Thymus (tissue), 11 donors: ENCODE data around the gene POLR3K. TPM values are rescaled to one million over a fixed set of nuclear protein-coding genes. Genes with fewer than 3 reads are reported as not detected.

Source experiments
- DNase-seq, 9 donors: peaks; one replicate each; pipeline ENCODE4 v3.0.0-alpha.2; 2013; ENCODE audit warnings: low spot score in 9 of 9, low read depth in 6 of 9, missing footprints in 1 of 9
- H3K27ac ChIP-seq, 2 donors: one replicate each; pipeline ENCODE4 v1.5.1; 2013; ENCODE audit warnings: control low read depth in 1 of 2, low read depth in 1 of 2, low read length in 1 of 2, mild to moderate bottlenecking in 1 of 2, moderate library complexity in 1 of 2
- H3K27me3 ChIP-seq, 2 donors: one replicate each; pipeline ENCODE4 v1.5.1; 2013; ENCODE audit warnings: low read length in 1 of 2; ENCODE audit not compliant: control insufficient read depth in 2 of 2, insufficient read depth in 1 of 2
- H3K36me3 ChIP-seq, 2 donors: one replicate each; pipeline ENCODE4 v1.5.1; 2013; ENCODE audit warnings: low read length in 1 of 2, mild to moderate bottlenecking in 1 of 2, moderate library complexity in 1 of 2; ENCODE audit not compliant: control insufficient read depth in 2 of 2, insufficient read depth in 2 of 2
- H3K4me1 ChIP-seq, 2 donors: one replicate each; pipeline ENCODE4 v1.5.1; 2013; ENCODE audit warnings: low read length in 2 of 2; ENCODE audit not compliant: control insufficient read depth in 2 of 2, insufficient read depth in 2 of 2
- H3K4me3 ChIP-seq, 2 donors: one replicate each; pipeline ENCODE4 v1.5.1; 2013; ENCODE audit warnings: low read length in 2 of 2, control low read depth in 1 of 2, mild to moderate bottlenecking in 1 of 2
- H3K9me3 ChIP-seq, 2 donors: one replicate each; pipeline ENCODE4 v1.5.1; 2013; ENCODE audit warnings: low read length in 1 of 2, mild to moderate bottlenecking in 1 of 2; ENCODE audit not compliant: control insufficient read depth in 2 of 2, insufficient read depth in 1 of 2
- WGBS: extraction: QIAGEN DNeasy Blood & Tissue Kit; methylation state at CpG from one replicate; pipeline ENCODE4 v1.1.7; 2013; 5-methylcytosine and 5-hydroxymethylcytosine counted together
- polyA plus RNA-seq: library from polyadenylated mRNA; stranded (reverse); fragments of 200-250 nt; gene quantifications from one replicate; pipeline ENCODE4 v1.2.3, GENCODE V29; 2013
- total RNA-seq: library from RNA; stranded (reverse); fragments of 120-200 nt; gene quantifications from one replicate; pipeline ENCODE4 v1.2.4, GENCODE V29; 2013
- donor health status: healthy.

Gene POLR3K
- total and polyA plus RNA-seq, 2 donors: 8.6 to 10.6 TPM

DNA sequence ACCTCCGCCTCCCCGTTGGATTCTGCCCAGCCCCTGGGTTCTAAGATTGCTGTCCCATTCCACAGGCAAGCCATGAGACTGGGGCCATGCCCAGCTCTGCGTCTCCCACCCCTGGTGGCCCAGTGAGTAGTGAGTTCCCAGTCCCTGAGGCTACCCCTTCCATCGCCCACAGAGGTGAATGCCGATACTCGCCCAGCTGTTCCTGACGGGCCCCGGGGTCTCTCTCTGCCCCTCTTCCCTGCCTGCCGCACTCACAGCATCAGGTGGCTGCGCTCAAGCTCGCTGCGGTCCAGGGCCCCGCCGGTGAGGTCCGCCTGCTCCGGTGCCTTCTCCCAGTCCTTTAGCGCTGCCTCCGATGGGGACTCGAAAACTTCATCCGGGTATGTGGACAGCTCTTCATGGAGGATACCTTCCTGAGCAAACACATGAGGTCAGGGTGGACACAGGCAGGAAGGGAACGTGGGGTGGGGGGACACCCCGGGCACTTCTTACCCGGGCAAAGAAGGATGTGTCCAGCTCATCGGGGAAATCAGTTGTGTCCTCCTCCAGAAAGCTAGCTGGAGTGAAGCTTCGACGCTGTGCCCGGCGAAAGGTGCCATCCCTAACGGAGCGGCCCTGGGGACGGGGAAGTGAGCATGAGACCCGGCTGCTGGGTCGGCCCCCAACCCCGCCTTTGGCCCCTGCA, 9.0 kb upstream of the POLR3K start:
- Histone ChIP-seq H3K27me3 (peaks cover 2 to 20% of the 10 kb centered on the region in 2 donors), H3K4me3 (no peak overlapping the region), H3K4me1 (no peaks in the 10 kb centered on the region), H3K9me3 (no peaks in the 10 kb centered on the region), H3K36me3 (peaks cover 2 to 5% of the 10 kb centered on the region in 2 donors), H3K27ac (no peak overlapping the region)
- 97% methylated on average over 34 of the region's 34 CpGs for WGBS
- no peak for DNase-seq

DNA sequence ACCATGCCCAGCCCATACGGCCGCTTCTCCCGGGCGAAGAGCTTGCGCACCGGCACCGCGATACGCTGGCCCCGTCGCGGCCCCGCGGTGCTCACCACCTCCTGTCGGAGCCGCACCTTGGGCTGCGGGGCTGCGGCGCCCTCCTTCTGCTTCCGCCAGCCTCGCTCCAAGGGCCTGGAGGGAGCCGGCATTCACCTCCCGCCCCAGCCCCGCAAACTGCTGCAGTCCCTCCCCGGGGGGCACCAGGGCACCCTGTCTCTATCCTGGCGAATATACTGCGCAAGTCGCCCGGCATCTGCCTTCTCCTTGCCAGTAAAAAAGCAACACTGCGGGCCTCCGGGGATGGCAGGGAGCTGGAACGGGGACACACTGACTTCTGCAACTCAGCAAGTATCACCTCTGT, 8.5 kb upstream of the POLR3K start:
- no peak for DNase-seq
- H3K36me3 ChIP-seq: peaks cover 7 to 11% of the 10 kb centered on the region in 2 donors
- 98% methylated on average over 32 of the region's 32 CpGs for WGBS

DNA sequence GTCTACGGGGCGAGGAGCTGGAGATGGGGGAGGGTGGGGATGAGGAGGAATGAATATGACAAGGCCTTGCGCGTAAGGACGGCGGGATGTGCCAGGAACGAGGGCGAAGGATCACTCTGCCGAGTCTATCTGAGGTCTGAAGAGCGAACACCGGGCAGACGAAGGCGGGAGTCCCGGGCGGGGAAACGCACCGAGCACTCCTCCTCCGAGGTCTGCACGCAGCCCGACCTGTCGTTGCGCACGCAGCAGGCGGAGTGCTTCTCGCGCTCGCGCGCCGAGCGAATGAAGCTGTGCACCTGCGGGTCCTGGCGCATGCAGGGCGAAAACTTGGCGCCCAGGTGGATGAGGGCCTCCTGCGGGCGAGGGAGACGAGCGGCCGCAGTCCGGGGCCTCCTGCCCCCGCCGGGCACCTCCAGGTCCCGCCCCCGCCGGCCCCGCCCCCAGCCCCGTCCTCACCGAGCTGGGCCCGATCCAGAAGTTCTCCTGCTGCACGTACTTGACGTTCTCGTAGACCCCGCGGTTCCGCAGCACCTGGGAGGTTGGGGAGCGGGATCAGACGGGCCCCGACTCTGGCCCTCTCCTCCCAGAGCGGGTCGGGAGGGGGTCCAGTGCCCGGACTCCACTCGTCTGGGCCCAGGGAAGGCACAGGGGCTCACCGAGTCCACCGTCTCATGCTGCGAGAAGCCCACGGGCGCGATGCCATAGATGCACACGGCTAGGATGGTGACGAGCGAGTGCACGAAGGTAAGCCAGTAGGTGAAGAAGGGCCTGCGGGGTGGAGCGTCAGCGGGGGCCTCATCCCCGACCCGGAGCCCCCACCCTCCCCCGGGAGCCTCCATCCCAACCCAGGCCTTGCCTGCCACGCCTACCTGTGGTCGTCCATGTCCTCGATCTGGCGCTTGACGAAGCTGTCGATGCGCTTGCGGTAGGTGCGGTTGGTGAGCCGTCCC, 7.8 kb upstream of the POLR3K start:
- H3K27ac ChIP-seq: no peak overlapping the region
- H3K9me3 ChIP-seq: no peaks in the 10 kb centered on the region
- DNase-seq: no peak
- peaks cover 0 to 8% of the 10 kb centered on the region in 2 donors for H3K27me3 ChIP-seq
- H3K4me1 ChIP-seq: no peaks in the 10 kb centered on the region
- H3K36me3 ChIP-seq: peaks cover 12 to 17% of the 10 kb centered on the region in 2 donors
- no peak overlapping the region for H3K4me3 ChIP-seq
- 95% methylated on average over 89 of the region's 89 CpGs for WGBS

More for the DNA sequence above, 8.5 kb upstream of the POLR3K start:
- peaks cover 2 to 14% of the 10 kb centered on the region in 2 donors for H3K27me3 ChIP-seq
- H3K9me3 ChIP-seq: no peaks in the 10 kb centered on the region
- no peak overlapping the region for H3K4me3 ChIP-seq
- H3K27ac ChIP-seq: no peak overlapping the region
- no peaks in the 10 kb centered on the region for H3K4me1 ChIP-seq

DNA sequence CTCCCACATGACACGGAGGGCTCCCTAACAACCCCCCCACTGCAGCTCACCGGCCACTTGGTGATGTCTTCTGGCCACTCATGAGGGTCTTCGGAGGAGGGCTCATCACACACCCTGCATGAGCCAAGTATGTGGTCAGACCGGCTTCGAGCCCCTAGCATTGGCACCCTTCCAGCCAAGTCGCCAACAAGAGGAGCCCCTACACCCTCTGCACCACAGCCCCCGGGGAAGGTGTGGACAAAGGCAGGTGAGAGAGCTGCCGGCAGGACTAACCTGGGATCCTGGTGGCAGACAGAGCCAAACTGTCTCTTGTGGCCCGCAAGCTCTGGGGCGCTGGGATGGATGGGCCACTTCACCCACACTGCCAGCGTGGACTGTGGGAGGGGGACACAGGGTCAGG, 6.8 kb upstream of the POLR3K start:
- WGBS: 93% methylated on average over 11 of the region's 11 CpGs
- no peaks in the 10 kb centered on the region for H3K4me1 ChIP-seq

DNA sequence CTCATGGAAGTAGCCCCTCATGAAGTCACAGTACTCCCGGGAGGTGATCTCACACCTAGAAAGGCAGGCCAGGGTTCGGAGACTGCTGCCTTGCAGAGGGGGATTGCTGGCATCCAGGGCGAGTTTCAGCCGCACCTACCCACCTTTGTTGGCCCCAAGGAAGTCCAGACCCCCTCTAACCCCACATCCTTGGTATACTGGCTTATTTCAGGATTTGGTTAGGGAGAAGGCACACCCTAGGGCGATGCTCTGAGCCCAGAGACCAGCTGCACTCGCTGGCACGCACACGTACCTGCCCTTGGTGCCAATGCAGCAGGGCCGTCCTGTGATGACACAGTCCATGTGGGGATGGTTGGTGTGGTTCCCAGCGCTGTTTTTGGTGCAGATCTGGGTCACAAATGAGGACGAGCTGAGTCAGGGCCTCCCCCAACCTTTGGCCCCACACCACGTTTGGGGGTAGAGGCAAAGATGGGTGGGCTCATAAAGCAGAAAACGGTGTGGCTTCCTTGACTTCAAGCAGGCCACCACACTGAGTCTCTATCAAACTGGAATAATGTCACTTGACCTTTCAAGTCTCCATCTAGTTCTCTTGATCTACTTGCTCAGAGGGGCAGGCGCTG, 6.1 kb upstream of the POLR3K start:
- H3K9me3 ChIP-seq: no peaks in the 10 kb centered on the region
- H3K4me3 ChIP-seq: no peak overlapping the region
- 96% methylated on average over 14 of the region's 14 CpGs for WGBS
- no peak overlapping the region for H3K27ac ChIP-seq
- peaks cover 0 to 3% of the 10 kb centered on the region in 2 donors for H3K27me3 ChIP-seq
- DNase-seq: no peak
- peaks cover 0 to under 1% of the 10 kb centered on the region in 2 donors for H3K4me1 ChIP-seq
- H3K36me3 ChIP-seq: peaks cover 22 to 25% of the 10 kb centered on the region in 2 donors

More for the DNA sequence above, 6.8 kb upstream of the POLR3K start:
- Histone ChIP-seq H3K27ac (no peak overlapping the region), H3K4me3 (no peak overlapping the region), H3K27me3 (peaks cover 0 to 3% of the 10 kb centered on the region in 2 donors), H3K36me3 (peaks cover 22 to 25% of the 10 kb centered on the region in 2 donors), H3K9me3 (no peaks in the 10 kb centered on the region)
- no peak for DNase-seq

DNA sequence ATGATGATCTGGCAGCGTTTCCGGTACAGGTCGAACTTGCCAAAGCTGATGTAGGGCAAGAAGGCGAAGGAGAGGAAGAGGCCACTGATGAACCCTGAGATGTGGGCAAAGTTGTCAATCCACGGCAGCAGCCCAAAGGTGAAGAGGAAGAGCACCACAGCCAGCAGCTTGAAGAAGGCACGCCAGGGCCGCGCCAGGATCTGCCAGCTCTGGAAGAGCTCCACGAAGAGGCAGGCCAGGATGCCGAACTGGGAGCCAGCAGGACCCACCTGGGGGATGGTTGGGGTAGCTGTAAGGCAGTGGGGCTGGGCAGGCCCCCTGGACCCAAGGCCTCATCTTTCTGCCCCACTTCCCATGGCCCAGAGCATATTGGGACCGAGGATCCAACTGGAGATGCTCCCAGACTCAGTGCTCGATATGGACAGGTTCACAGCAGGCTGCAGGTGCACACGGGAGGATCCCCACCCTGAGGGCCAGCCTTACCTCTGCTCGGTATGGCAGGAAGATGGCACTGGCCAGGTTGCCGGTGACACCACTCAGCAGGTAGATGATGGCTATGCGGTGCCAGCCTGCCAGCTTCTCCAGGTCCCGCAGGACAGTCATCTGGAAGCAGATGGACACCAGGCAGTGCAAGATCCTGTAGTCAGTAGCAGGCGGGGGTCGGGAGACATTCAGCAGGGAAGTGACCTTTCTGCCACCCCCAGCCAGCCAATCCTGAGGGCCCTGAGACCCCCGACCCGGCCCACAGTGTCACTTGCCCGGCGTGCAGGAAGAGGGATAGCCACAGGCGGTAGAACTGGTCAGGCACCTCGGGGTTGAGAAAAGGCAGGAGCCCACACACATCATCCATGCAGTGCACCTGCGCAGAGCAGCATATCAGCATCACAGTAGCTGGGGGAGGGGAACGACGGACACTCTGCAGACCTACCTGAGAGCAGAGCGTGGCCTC, 5.4 kb upstream of the POLR3K start:
- no peak for DNase-seq
- Histone ChIP-seq H3K4me3 (no peak overlapping the region), H3K9me3 (no peaks in the 10 kb centered on the region), H3K27ac (no peak overlapping the region), H3K4me1 (peaks cover 5 to 7% of the 10 kb centered on the region in 2 donors), H3K27me3 (peaks cover 0 to 3% of the 10 kb centered on the region in 2 donors), H3K36me3 (peaks cover 22 to 25% of the 10 kb centered on the region in 2 donors)
- 94% methylated on average over 29 of the region's 29 CpGs for WGBS

DNA sequence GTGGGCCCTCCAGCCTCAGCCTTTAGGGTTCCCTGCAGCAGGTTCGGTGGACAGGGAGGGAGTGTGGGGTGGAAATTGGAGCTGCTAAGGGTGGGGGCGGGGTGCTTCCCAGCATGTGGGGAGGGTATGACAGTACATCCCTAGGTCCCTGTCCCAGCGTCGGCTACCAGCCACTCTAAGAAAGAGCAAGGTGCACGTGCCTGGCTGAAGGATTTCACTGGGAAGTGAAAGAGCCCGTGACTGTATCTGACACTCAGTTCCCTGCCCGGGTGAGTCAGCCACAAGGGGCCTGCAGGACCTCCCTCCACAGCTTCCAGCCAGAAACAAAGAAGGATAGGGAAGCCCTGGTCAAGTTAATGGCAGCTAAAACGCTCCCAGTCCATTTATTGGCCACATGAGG, 4.3 kb upstream of the POLR3K start:
- Histone ChIP-seq H3K27me3 (peaks cover 0 to 3% of the 10 kb centered on the region in 2 donors), H3K4me3 (no peak overlapping the region), H3K4me1 (peaks cover 5 to 9% of the 10 kb centered on the region in 2 donors), H3K36me3 (peaks cover 22 to 25% of the 10 kb centered on the region in 2 donors), H3K27ac (no peak overlapping the region), H3K9me3 (no peaks in the 10 kb centered on the region)
- no peak for DNase-seq
- WGBS: 92% methylated on average over 8 of the region's 8 CpGs

DNA sequence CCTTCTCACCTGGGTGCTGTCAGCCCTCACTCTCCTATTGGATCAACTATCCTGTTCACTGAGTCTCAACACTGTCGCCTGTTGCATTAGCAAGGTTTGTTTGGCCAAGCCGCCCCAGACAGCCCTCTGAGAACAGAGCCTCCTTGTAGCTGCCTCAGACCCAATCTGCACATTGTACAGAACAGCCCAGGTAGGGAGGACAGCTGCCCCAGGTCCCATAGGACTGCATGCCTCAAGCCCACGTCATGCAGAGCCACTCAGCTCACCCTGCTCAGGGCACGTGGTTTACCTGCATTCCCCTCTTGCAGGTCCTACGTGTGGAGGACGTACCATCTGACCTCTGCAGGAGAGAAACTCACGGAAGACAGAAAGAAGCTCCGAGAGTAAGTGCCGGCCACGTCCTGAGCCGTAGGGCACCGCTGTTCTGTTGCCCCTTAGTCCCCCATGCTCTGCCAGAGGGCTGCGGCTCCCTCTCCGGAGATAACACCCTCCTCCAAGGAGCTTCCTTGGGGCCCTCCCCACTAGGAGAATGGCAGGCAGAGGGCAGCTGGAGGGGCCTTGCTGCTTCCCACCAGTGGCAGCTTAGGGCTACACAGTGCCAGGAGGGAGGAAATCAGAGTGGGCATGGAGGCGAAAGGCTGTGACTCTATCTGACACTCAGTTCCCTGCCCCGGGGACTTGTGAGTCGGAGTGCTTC, 3.0 kb upstream of the POLR3K start:
- Histone ChIP-seq H3K9me3 (no peaks in the 10 kb centered on the region), H3K27ac (no peak overlapping the region), H3K36me3 (peaks cover 22 to 25% of the 10 kb centered on the region in 2 donors), H3K4me3 (no peak overlapping the region), H3K27me3 (no peaks in the 10 kb centered on the region), H3K4me1 (peaks cover 7 to 10% of the 10 kb centered on the region in 2 donors)
- 95% methylated on average over 17 of the region's 17 CpGs for WGBS
- no peak for DNase-seq
